ENCODE data around the gene TRAPPC11.

The TRAPPC11 gene

DNA sequence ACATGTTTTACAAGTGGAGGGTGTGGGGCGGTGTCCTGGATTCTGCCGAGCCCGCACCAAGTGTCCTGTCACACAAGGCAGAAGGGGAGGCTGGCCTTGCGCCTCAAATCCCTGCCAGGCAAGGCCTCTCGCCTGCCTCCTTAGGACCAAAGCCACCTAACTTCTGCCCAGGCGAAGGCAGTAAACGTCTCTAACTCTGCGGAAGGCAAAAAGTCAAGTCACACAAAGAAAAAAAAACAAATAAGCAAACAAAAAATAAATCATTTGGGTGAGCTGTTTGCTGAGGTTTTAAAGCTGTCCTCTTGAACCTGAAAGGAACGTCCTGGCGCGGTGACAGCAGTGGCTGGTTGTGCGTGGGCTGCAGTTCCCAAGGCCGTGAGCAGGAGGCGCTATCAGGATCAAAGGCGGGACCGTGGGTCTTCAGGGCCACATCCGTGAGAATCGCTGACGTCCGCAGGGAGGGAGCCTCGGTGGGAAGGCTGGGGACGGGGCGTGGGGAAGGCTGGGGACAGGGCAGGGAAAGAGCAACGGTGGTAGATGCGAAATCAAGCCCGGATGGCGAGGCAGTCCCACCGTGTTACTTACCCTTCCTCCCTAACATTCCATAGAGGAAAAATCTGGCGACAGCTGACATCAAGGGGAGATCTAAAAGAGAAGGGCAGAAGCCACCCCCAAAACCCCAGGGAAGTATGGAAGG lies 99.1 kb downstream of the TRAPPC11 start:
- DNase-seq (ENCODE audit: low read depth): no peak

DNA sequence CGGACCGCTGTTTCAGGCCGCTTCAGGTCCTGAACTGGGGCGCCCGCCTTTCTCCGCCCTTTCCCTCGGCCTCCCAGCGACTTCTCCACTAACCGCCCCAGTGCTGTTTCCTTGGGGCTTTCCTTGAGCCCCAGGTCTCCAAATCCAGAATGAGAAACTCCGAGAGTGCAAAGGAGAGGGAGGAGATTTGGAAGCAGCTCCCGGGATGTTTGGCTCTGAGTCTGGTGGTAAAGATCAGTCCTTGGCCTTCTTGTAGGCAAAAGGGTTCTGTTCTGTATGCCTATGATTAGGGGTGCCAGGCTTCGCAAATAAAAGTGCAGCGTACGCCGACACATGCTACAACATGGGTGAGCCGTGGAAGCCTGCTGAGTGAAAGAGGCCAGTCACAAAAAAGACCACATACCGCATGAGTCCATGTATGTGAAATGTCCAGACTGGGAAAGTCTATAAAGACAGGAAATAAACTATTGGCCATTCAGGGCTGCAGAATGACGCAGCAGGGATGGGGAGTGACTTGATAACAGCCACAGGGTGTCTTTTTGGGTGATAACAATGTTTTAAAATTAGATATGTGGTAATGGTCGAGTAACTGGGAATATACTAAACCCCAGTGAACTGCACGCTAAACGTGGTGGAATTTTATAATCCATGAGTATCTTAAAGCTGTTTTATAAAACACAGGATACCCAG lies 99.8 kb downstream of the TRAPPC11 start:
- DNase-seq (ENCODE audit: low read depth): no peak

DNA sequence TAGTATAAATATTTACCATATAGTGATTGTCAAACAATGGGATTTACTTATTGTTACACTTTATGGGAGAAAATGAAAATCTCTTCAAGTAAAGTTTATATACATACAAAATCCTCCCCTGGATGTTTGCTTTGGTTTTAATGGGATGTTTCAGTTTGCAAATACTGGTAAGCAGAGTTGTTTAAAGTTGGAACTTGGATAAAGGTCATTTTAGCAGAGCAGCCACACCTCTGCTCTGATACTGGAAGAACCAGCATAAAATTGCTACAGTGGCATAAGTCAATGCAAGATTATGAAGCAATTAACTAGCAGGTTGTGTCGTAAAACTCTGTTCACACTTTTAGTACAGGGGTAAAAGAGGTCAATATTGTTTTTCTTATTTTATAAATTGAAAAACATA lies 101.2 kb downstream of the TRAPPC11 start:
- no peak for DNase-seq (ENCODE audit: low read depth)

Data from fibroblast of the conjunctiva (primary cell).